GM18861 (cell line): Measurements from ENCODE around the gene PAQR7.

Experiments used
- ATAC-seq: cut with Tn5 transposase; IDR thresholded peaks from one replicate; pipeline ENCODE4 v1.9.1; 2021; ENCODE audit not compliant: unreplicated experiment

PAQR7 gene

DNA sequence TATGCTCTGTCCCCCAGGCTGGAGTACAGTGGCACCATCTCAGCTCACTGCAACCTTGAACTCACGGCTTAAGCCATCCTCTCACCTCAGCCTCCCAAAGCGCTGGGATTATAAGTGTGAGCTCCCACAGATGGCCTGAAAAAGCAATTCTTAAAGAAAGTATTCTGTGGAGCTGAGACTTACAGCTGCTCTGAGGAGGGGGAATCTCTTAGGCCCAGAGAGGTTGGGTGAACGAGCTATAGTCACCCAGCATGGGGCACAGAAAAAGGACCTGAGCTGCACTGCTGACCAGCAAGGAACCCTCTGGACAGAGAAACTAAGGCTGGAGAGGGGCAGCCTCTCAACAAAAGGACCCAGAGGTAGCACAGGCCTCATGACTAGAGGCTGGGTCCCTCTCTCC is 1.3 kb downstream of the PAQR7 start:
- ATAC-seq, result no peak

DNA sequence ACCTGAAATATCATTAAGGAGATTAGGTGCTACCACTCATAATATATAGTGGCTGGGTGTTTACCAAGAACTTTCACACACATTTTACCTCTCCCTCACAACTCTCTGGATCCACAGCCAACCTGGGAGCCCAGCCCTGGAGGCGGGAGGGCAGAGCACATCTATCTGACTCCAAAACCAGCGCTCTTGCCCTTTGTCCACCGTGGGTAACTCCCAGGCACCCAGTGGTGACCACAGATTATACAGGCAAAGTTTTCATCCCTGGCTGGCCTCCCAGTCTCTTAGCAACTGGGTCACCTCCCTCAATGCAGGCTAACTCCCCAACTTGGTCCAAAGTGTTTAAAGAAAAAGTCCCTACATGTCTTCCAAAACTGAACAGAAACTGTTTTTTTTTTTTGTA is 2.4 kb downstream of the PAQR7 start:
- ATAC-seq, result no peak

DNA sequence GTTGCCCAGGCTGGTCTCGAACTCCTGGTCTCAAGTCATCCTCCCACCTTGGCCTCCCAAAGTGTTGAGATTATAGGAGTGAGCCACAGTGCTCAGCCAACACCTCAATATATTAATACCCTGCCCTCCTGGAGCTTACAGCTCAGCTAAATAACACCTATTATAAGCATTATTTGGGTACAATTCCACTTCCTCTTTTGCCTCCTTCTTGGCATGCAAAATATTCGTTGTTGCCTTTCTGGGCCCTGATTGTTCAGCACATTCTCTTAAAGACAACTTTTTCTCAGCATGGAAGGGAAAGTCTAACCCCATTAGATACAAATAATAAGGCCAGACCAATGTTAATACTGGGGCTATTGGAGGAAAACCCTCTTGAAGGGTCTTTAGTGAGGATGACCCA is 2.8 kb downstream of the PAQR7 start:
- ATAC-seq, result no peak

DNA sequence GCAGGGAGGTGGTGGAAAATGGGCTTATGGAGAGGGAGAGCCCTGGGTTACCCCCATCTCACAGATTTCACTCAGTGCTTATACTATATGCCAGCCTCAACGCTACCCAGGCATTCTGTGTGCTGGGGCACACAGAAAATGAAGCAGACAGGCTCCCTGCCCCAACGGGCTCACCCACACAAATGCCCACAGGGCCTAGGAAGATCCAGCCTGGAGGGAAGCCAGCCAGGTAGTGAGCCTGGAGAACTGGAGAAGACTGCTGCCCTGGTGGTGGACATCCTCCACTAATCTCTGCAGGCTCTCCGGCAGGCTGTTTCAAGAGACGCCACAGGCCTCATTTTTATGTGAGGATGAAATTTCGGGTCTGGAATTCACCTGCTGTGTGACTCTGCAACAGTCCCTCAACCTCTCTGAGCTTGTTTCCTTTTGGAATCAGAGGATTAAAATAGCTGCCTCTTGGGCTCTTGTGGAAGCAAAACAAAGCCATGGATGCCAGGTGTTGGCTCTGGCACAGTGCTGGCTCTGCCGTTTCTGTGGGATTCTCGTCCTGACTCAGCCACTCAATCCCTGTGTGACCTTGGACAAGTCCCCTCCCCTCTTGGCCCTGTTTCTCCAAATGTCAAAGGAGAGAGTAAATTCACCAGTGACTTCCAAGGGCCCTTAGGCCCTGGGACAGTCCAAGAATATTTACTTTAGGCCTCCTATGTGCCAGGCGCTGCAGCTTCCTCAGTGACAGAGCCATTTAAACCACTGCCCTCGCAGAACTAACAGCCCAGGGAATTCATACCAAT is 3.6 kb downstream of the PAQR7 start:
- ATAC-seq, result no peak

DNA sequence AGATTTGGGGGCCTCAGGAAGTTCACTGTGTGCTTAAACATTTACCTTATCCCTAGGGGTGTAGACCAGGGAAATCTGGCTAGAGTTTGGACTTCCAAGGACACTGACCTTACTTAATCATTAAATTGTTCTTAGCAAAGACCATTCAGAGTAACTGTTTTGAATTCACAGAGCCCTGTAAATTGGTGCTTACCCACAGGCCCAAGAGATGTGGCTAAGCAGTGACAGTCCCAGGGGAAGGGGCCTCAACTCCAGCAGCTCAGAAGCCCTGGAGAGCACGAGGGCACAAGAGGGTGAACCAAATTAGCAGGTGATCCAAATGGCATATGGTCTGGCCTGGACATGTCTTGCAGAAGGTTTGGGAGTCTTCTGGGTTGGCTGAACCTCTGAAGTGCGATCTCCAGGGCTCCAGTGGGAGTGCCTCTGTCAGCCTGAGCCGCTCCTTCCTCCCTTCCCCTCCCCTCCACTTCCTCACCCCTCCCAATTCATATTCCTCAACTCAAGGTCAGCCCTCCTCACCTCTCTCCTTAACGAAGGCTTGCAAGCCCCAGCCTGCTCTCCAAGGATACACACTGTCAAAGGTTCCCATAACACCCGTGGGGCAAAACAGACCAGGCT is 4.3 kb downstream of the PAQR7 start:
- ATAC-seq, result no peak

DNA sequence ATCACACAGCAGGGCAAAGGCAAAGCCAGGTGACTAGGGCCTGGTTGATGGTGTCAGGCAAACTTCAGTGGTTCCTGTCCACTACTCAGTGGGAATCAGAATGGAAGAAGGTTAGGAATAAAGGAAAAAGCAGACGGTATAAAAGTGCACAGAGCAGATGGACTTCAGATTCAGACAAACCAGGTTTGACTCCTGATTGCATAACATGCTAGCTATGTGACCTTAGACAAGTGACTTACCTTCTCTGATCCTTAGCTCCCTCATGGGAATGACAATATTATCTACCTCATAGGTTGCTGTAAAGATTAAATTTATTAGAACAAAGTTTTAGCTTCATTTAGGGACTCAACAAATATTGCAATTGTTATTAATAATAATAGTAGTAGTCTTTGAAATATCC is 4.9 kb downstream of the PAQR7 start:
- ATAC-seq, result no peak

DNA sequence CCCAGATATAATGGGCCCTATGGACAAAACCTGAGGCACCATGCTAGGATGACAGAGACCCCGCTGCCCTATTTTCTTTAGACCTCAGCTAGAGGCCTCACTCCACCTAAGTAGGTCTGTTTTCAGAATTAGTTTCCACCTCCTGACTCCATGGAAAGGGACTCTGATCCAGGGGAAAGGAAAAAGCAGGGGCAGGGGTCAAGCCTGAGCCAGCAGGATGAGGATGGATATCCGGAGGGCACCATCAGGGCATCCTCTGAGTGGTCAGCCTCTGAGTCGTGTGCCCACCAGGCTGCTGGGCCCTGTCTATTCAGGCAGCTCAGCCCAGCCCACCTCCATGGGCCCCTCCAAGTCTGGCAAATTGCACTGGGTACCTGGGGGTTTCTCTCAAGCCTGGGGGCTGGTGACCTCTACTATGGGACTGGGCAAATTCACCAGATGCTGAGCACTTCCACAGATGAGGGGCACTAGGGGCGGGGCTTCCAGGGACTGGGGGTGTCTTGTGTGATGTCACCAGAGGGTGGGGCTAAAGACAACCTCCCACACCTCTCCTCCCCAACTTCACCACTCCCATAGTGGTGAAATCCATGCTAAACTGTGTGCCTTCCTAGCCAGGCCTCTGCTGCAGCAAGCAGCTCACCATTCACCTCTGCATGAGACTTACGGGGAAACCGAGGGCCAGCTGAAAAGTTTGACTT is 5.5 kb downstream of the PAQR7 start:
- ATAC-seq, result no peak

DNA sequence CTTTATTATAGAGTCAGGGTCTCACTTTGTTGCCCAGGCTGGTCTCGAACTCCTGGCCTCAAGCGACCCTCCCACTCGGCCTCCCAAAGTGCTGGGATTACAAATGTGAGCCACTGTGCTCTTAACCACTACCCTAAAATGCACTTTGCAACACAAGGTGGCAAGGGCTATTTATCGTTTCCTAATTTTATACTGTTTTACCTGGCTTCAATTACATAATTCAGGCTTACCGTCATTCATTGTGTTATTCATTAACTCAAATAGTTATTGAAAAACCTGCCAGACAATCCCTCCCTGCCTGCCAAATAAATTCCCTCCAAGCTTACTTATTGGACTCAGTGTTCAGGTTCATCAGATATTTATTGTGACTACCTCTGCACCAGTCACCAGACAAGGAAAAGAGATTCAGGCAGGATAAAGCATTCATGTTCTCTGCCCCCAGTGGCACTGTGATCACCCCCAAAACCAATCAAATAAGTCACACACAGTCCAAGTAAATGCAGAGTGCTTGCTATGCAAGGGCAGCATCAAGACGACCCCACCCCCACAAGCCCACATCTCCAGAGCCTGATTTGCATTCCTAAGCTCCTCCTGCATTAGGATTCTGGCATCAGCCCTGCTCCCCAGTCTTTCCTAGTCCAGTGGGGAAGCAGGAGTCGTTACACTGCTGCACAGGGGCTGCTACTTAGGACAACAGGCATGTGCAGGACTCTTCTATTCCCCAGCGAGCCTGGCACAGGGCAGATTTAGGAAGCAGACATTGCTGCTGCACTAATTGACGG is 8.1 kb downstream of the PAQR7 start:
- no peak for ATAC-seq

DNA sequence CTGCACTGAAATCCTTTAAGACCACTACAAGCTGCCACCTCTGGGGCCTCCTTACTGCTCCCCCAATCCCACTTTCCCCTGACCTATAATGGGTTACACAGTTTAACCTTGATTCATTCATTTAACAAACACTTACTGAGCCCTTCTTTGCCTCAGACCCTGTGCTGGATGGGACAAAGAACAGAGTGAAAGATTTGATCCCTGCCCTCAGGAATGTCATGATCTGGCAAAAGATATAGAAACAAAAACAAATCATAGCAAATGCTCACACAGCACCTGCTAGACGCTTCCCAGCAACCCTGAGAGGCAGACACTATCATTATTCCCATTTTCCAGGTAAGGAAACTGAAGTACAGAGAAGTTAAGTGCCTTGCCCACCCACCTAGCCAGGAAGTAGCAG is 9.2 kb downstream of the PAQR7 start:
- no peak for ATAC-seq

DNA sequence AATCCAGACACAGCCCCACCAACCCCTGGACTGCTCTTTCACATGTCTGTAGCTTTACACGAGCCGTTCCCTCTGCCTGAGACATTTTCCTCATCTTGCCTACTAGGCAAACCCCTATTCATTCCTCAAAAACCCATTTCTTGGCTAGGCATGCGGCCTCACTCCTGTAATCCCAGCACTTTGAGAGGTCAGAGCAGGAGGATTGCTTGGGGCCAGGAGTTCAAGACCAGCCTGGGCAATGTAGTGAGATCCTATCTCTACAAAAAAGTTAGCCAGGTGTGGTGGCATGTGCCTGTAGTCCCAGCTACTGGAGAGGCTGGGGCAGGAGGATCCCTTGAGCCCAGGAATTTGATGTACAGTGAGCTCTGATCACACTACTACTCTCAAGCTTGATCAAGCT is 11.1 kb downstream of the PAQR7 start:
- ATAC-seq, result no peak

DNA sequence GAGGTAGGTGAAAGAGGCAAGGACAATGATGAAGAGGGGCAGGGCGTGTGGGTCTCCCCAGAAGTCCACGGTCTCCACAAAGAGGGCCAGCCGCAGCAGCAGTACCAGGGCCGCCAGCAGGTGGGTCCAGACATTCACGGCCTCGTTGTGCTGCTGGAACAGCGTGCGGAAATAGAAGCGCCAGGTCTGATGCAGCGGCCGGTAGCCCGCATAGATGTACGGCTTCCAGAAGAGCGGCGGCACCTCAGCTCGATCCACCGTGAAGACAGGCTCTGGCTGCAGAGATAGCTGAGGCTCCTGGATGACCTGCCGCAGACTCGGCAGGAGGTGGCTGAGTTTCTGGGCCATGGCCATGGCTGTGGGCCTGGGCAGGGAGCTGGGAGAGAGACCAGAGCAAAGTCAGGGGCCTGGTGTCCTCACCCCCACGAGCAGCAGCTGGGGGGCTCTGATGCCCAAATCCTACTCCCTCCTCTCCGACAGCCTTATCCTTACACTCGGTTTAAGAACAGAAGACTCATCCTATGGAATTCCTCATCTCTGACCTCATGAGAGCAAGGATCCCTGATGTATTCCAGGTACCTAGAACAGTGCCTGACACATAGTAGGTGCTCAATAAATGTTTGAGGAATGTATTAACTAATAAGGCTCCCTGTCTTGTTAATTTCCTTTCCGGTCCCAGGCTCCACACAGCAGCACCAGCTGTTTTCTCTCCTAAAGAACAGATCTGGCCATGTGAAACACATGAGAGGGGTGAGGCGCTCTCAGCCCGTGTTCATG is 11.8 kb downstream of the PAQR7 start:
- no peak for ATAC-seq

DNA sequence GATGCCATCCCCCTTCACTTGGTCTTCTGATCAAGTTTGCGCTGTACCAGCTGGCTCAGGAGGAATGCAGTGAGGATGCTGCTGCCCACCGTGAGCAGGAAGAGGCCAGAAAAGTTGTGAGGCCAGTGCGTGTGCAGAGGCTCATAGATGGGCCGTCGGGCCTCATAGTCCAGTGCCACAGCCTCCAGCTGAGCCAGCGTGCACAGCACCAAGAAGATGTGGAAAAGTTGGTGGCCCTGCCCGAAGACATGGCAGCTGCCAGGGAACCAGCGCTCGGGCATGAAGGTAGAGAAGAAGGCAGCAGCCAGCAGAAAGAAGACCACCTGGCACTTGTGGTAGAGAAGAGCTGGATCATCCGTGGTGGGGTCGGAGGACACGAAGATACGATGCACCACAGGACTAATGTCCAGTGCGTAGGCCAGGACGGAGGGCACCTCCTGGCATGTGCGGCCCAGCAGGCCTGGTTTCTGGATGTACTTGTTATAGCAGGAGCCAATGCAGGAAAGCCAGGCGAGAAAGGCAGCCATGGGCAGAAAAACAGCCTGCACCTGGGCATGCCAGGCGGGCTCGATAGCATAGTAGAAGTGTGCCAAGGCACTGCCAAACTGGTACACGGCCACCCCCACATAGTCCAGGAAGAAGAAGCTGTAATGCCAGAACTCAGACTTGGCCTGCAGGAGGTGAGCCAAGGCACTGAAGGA is 12.6 kb downstream of the PAQR7 start:
- ATAC-seq, result no peak

DNA sequence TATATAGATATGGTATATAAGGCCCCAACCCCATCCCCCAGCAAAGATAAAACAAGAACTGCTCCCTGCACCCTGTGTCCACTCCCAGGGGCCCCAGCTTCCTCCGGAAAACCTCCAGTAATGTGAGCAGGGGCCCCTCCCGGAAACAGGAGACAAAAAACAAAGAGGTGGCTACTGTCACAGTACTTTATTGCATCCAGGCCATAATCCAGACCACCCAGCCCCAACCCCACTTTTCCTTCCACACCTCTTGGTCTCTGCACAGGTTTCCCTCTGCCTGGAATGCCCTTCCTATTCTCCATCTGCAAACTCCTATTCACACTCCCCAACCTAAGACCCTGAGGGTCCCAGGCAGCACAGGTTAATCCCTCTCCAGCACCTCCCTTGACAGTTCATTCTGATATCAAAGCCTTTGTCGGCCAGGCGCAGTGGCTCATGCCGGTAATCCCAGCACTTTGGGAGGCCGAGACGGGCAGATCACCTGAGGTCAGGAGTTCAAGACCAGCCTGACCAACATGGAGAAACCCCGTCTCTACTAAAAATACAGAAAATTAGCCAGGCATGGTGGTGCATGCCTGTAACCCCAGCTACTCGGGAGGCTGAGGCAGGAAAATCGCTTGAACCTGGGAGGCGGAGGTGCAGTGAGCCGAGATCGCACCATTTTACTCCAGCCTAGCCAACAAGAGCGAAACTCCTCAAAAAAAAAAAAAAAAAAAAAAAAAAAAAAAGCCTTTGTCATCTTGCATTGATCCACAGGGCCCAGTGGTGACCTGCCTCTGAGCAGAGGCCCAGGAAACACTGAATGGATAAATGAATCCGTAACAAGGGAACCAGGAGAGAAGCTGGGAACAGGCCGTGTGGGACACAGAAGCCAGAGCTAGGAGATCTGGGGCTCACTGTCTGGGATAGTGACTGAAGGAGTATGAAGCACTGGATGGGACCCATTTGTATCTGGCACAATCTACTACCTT is 13.9 kb downstream of the PAQR7 start:
- no peak for ATAC-seq

DNA sequence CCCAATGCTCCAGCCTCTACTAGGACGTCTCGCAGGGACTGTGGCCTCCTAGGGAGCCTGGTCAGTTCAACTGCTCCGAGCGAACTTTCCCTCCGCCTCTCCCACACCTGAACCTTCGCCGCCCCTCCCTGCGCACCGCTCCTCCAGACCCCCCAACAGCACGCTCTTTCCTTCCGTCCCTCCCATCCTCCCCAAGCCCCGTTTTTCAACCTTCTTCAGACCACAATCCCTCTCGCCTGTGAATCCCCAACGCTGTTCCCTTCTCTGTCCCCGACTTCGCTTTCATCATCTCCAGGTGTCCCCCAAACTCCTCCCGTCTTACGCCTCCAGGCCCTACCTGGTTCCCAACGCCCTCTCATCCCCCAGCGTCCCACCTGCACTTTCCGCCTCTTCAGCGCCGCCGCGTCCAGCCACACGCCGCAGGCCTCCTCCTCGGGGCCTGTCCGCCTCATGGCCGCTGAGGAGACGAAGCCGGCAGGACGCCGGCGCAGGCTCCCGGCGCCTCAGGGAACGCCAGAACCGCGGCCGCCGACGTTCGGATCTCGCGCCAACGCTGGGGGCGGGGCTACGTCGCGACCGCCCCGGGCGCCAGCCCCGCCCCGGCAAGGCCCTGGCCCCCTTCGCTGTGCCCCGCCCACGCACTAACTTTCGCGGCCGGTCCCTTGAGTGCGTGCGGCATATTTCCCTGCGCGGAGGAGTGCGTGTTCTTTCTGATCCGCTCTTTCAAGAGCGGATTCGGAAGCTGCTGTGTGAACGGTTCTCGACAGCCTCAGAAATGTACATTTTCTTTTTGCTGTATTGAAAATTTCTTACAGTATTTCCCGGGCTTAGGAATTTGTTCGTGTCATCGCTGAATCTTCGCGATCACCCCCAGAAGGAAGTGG is 16.4 kb downstream of the PAQR7 start, which contains the start of gene AUNIP:
AUNIP (minus strand) TSS at position 552 of the 884 bp plus-strand sequence; CDS start at position 452, 100 bp downstream.
- peak; percentile 75 for ATAC-seq

DNA sequence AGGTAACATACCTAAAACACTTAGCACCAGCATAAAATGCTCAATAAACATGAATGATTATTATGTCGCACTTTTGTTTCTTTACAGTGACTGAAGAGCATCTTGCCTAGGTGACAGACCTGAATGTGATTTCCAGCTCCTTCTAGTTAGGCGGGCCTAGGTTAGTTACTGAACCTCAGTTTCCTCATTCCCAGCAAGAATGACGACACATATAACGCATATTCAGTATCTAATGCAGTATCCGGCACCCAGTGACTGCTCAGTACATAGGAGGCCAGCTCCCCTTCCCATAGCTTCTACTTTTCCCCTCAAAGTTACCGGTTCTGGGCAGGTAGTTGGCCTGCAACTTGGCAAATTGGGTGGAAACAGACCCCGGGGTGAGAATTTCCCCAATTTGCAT is 17.0 kb downstream of the PAQR7 start:
- no peak for ATAC-seq

DNA sequence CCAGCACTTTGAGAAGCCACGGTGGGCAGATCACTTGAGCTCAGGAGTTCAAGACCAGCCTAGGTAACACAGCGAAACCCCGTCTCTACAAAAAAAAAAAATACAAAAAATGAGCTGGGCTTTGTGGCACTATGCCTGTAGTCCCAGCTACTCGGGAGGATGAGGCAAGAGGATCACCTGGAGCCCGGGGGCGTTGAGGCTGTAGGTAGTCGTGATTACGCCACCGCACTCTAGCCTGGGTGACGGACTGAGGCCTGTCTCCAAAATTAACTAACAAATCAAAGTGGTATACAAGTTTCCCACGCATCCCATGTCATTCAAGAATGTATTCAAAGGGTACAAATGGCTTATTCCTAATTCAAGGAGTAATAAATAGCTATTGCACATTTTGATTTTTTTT is 18.7 kb downstream of the PAQR7 start:
- no peak for ATAC-seq

DNA sequence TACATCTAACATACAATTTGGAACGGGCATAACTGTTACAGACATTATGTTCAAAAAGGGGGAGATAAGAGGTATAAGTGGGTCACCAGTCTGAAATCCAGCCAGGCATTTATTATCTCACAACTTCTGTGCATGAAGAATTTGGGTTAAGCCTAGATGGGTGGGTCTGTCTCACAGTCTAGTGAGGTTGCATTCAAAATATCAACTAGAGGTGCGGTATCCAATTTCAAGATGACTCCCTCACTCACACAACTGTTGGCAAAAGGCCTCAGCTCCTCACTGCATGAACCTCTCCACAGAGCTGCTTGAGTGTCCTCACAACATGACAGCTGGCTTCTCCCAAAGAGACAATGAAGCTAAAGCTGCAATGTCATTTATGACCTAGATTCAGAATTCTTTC is 21.0 kb downstream of the PAQR7 start:
- ATAC-seq, result no peak

DNA sequence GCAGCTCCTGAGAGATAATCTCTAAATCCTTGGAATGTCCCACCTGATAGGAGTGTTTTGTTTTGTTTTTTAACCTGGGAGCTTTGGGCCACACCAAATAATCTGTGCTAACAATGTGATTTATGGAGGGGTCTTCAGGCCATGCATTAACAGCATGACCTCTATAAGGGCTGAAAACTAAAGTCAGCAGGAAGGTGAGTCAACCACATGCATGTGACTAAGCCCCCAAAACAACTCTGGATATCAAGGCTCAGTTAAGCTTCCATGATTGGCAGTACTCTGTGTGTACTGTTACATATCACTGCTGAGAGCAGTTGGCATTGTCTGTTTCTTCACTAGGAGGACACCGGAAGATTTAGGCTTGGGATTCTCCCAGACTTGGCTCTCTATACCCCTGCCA is 27.0 kb downstream of the PAQR7 start:
- no peak for ATAC-seq
